ENCODE results near the gene COL23A1.
"Not testable (repeated sequence)": the region's sequence is repeated elsewhere in the genome, so short reads cannot be mapped to it uniquely, and the experiment has no call there.

Gene COL23A1

DNA sequence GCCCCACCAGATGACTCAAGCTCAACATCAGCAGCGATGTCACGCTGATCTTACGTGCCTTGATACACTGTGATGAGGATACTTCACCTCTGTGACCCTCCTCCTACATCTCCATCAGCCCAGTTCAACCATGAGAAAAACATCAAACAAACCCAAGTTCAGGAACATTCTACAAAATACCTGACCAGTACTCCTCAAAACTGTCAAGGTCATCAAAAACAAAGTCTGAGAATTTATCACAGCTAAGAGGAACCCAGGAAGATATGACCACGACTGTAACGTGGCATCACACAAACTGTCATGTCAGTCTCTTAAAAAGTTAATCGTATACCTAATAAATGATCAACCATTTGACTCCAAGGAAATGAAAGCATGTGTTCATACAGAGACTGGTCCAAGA is 90.8 kb downstream of the COL23A1 start:
- DNase-seq: no peak

DNA sequence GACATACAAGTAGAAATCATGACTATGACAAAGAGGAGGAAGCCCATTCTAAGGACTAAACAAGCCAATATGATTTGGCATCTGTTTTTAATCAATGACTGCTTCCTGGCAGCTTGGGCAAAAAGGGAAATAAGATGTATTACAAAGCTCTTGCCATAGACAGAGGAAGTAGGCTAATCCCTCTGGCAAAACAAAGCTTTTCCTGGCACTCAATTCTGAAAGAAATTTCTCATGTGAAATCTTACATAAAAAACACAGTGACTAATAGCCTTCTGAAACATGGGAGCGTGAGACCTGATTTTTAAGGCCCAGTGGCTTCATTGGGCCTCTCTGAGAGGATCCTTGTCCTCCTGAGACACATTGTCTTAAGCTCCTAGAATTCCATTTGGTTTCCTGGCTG is 93.6 kb downstream of the COL23A1 start:
- no peak for DNase-seq

DNA sequence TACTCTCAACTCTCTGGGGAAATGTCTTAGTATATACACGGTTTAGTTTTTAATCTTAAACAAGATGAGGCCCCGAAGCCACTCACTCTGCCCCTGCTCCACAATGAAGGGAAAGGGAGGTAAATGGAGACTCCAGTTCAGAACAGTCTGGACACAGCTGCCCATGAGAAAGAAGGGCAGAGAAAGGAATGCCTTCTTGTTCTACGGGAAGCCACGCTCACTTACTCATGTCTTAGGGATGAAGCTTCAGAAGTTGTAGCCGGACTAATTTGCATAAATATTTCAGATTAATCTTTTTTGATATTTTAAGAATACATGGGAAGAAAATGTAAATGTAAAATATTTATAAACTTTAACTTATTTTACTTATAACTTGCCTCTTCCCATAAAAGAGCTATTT is 94.0 kb downstream of the COL23A1 start:
- DNase-seq: no peak

DNA sequence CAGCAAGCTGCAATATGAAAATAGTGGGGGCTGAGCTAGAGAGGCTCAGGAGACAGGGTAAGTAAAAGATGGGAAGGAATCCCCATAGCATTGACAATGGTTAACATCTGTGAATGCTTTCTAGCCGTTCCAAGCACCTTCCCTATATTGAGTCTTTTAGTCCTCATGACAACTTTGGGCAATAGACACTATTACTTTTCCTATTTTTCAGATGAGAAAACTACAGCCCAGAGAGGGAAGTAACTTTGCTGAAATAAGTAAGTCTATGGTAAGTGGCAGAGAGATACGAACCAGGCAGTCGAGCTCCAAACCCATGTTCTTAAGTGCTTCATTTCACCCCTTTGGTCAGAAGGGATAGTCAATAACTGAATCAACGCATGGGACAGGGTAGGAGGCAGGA is 94.5 kb downstream of the COL23A1 start:
- no peak for DNase-seq

DNA sequence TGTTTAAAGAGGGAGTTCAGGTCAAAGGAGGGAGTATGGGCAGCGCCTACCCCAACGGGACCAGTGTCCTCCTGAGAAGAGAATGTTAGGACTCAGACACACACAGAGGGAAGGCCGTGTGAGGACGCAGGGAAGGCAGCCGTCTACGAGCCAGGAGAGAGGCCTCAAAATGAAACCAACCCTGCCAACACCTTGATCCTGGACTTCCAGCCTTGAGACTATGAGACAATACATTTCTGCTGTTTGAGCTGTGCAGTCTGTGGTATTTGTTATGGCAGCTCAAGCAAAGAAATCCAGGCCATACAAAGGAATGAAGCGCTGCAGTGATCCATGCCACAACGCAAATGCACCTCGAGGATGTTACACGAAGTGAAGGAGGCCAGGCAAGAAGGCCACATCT is 97.9 kb downstream of the COL23A1 start:
- no peak for DNase-seq

DNA sequence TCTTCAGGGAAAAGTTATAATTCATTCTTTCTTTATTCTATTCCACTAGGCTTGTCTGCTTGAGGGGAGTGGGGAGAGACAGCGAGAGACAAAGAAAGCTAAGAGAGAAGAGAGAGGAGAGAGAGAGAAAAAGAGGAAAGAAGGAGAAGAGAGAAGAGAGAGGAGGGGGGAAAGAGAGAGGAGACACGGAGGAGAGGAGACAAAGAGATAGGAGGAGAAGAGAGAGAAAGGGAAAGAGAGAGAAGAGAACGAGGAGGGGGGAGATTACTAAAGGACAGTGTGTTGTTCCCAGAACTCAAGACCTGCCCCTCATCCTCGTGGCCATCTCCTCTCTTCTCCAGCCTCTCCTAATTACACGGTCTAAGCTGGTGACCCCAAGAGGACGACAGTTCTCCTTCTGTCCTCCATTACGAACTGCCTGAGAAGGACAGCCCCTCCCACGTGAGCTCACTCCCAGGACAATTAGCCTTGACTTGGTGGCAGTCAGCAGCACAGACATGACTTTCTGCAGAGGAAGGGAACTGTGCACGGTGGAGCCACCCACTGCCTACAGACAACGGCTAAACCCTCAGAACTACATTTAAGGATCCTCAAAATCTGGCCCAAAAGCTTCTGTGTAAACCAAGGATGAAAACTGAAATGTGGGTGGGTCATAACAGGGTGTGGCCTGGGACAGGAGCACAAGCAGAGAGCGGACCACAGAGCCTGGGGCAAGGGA is 99.1 kb downstream of the COL23A1 start:
- DNase-seq: no peak

DNA sequence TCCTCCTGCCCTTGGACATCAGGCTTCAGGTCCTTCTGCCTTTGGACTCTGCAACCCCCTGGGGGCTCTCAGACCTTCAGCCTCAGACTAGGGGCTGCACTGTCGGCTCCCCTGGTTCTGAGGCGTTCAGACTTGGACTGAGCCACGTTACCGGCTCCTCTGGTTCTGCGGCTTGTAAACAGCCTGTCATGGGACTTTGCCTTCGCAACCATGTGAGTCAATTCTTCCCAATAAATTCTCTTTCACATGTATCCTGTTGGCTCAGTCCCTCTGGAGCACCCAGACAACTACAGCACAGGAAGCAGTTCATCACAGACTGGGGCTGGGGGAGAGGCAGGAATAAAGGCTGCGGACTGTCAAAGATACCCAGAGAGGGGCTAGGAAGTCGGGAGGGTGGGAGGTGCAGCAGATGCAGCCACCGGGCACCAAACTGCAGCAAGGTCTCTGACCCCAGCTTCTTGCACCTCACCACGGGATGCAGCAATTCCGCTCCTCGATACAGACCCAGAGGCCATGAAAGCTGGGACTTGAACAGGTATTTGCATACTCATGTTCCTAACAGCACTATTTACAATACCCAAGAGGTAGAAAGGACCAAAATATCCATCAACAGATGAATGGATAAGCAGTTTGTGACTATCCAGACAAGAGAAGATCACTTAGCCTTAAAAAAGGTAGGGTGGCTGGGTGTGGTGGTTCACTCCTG is 100.8 kb downstream of the COL23A1 start:
- DNase-seq: no peak

DNA sequence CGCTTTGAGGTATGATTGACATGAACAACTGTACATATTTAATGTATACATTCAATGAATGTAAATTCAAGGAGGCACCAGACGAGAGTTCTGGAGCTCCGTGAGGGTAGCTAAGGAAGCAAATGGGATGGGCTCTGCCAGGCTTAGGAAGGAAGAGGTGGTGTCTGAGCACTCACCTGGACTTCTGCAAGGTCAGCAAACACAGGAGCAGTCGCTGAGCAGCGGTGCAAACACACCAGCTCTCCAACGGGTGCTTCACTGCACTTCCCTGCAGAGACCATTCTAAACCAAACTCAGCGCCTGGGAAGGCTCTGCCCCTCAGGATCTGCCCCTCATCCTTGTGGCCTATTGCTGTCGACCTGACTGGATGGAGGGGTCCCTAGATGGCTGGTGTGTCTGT is 101.5 kb downstream of the COL23A1 start:
- no peak for DNase-seq

DNA sequence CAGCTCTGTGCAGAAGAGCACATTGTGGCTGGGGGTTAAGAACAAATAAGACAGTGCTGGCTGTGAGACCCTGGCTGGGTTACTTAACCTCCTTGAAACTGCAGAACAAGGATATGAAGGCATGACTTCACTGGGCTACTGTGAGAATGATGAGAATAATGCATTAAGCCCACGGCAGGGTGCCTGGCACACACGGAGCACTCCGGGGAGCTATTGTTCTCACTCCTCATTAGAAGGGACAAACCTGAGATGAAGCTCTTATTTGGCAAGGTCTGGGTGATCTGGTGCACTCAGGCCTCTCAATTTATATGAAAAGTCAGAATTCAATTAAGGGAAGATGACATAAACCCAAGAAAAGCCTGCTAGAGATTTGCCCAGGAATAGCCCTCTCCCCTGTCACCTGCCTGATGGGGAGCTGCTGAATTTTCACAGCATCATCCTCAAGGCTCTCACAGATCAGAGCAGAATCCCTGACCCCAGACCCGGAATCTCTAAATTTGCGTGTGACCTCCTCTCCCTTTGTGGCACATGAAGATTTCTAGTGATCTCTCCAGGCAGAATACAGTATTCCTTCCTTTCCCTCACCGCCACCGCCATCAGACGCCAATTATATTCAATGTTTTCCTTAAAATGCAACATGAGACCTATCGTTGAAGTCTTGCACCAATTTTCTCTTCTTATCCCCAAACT is 102.1 kb downstream of the COL23A1 start:
- DNase-seq: no peak

DNA sequence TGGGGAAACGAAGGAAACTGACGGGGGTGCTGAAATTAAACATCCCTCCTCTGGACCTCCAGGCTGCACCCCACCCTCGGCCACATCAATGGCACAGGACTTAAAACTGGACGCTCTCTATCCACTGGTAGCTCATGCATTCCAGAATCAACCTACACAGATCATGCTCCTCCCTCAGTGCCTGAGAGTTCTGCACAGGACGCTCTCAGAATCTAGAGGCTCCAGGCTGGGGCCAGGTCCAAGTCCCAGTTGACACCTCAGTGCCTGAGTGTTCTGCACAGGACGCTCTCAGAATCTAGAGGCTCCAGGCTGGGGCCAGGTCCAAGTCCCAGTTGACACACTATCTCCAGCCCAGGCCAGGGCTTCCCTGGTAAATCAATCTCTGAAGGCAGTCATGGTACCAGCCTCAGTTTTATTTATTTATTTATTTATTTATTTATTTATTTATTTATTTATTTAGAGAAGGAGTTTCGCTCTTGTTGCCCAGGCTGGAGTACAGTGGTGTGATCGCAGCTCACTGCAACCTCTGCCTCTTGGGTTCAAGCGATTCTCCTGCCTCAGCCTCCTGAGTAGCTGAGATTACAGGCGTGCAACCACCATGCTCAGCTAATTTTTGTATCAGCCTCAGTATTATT is 103.2 kb downstream of the COL23A1 start:
- DNase-seq: not testable (repeated sequence)

DNA sequence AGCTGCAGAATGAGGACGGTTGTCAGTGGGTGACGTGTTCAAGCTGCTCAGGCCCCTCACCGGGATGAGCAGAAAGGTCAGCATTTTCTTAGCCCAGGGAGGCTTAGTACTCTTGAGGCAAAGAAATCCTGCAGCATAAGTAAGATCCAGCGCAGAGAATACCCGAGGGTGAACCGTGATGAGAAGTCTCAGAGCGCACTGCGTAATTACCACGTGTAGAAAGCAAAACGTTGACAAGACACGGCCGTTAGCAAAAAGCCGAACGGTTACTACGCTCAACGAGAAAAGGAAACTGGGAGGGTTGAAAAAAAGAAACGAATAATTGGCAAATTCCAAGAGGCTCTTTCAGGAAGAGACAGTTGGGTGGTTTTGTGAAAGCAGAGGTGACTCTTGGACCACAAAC is 104.0 kb downstream of the COL23A1 start:
- DNase-seq: no peak

DNA sequence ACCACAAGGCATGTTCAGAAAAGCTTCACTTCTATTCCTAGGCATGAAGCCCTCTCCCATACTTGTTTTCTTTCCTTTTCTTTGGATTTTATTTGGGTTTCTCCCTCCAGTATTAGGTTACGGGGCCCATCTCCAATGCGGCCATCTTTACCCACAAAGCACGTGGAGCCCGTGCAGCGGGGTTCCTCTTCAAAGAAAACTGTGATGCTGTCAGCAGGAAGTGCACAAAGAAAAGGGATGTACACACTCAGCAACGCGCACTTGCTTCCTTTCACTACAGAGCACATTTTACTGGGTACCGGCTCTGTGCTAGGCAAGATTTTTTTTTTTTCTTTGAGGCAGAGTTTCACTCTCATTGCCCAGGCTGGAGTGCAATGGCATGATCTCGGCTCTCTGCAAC is 106.6 kb downstream of the COL23A1 start:
- peak; percentile 15 for DNase-seq

DNA sequence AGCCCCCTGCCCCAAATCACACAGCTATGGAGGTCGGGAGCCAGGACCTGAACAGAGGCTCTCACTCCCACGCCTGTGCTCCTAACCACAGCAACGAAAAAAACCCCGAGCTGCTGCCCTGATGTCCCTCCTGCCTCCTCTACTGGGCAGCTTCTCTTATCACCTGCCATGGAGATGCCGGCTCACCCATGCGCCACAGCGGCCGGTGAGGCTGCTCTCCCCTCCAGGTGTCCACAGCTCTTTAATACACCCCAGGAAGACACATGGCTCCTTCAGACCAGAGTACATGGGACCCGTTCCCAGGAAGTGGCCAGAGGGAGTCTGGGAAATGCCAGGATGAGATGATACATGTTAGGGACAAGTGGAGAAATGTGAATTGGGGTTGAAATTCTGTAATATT is 110.9 kb downstream of the COL23A1 start:
- DNase-seq: no peak

DNA sequence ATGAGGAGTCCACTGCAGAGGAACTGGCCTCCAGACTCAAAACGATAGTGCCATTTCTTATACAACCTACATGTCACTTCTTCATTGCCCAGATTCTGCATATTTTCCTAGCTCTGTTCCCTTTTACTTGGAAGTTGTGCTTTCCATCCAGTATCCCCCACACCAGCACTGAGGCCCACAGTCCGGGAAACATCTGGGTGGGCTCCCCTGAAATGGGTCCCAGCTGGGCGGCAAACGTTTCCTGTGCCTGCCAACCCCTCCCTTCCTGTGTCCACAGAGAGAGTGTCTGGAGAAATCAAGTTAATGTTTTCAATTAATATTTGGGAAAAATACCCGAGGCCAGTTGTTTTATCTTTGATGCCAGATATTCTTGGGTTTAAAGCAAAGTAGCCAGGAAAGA is 111.8 kb downstream of the COL23A1 start:
- DNase-seq: no peak

DNA sequence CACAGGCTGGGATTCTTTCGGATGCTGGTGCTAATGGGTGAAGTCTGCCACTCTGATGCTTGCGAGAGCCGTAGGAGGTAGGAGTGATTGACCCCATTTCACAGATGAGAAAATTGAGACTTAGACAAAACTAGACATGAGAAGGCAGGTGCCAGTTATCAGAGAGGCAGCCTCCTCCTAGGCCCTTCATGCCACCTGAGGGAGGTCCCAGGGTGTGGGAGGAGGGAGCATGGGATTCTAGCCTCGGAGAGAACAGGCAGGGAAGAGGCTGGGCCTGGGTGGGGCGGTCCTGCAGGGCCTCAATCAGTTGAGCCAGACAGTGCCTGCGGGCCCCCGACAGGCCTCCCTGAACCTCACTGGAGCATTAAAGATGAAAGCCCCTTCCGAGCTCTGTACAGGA is 112.4 kb downstream of the COL23A1 start:
- DNase-seq: no peak

DNA sequence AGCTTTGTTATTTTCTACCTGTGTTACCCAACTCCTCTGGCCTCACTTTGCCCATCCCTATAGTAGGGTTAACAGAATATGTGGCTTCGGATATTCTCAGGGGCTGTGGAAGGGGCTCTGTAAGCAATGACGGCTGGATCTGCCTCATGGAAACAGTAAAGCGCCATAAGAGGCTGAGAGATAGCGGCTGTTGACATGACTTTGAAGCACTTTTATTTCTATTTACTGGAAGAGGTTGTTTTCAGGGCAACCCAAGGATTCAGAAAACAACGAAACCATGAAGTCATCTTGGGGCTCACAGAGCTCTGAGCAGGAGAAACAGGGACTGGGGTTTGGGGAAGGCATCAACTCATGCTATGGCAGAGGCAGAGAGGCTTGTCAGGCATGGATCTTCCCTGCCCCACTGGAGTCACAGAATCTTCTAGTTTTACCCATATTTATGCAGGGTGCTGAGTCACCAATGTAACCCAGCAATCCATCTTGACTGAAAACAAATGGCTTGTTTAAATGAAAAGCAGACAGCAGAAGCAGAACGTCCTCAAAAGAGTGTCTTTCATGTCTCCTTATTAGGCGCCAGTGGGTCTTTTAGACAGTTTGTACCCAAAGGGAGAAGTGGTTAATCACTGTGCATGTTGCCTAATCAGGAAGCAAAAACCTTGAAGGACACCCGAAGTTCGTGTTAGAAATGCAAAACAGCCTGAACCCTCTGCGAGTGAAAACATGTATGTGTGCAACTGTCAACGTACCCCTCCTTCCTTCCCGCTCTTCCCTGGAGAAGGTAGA is 113.0 kb downstream of the COL23A1 start:
- DNase-seq: no peak

DNA sequence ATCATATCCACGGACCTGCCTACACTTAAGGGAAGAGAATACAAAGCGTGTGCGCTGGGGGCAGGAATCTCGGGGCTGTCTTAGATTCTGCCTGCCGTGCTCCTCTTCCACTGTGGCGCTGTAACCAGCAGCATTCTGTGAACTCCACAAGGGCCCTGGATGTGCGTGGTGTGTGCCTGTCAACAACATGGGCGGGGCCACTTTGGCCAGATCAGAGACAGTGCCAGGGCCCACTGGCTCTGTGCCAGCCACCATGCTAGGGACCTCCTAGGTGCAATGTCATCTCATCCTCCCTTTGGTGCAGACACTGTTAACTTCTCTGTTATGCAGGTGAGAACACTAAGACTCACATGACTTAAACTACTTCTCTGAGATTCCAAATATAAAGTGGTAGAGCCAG is 113.7 kb downstream of the COL23A1 start:
- no peak for DNase-seq

DNA sequence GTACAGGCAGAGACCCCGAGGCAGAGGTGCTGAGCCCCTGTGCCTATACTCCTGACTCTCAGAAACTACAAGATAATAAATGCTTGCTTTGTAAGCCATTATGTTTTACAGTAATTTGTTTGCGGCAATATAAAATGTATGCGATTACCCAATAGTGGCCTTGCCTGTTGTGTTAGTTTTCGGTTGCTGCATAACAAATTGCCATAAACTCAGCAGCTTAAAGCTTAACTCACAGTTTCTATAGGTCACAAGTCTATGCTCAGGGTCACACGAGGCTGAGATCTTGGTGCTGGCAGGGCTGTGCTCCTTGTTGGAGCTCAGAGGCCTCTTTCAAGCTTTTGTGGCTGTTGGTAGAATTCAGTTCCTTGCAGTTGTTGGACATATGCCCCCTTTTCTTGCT is 114.8 kb downstream of the COL23A1 start:
- no peak for DNase-seq

DNA sequence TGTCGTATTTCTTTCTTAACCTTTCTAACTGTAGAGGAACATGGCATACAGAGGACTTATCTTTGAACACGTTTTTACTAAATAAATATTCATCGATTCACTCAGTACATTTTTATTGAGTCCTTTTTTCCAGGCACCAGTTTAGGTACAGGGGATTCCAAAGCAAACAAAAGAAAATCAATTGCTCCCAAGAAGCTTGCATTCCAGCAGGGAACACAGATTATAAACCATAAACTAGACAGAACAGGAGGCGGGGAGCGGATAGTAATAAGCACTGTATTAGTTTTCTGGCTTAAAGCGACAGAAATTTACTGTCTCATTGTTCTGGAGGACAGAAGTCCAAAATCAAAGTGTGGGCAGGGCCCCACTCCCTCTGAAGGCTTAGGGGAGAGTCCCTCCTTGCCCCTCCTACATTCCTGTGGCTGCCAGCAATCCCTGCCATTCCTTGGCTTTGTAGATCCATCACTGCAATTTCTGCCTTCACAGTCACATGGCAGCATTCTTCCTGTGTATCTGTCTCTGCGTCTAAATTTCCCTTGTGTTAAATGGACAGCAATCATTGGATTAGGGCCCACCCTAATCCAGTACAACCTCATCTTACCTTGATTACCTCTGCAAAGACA is 115.5 kb downstream of the COL23A1 start:
- no peak for DNase-seq

DNA sequence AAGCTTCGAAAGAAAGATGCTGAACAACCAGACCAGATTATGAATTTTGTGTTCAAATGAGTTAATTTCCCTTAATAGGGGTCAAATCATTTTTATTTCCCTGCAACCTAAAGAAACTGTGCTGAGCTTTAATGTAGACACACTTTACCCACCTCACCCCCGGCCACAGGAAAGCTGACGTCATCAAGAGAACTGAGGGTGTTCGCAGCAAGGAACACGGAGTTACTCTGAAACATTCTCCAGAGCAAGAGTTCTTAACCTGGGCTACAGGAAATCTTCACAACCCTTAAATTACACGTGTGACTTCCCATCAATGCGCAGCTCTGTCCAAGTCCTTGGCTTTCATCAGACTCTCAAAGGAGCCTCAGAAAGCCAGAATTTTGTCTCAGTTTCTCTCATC is 116.3 kb downstream of the COL23A1 start:
- no peak for DNase-seq

DNA sequence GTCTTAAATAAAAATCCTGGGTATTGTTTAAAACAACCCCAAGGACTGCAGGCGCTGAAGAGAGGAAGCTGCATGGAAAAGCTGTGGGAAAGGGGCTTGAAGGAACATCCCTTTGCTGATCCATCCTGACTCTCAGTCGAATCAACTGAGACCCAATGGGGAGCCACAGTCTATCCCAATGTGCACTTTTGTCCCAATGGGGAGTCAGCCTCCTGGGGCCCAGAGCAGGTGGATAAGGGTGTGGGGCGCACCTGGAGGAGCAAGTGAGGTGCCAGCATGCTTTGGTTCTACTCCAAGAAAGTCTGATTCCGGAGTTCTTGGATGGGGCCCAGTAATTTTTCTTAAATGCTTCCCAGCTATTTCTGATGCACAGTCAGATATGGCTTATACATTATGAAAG is 118.1 kb downstream of the COL23A1 start:
- DNase-seq: no peak

DNA sequence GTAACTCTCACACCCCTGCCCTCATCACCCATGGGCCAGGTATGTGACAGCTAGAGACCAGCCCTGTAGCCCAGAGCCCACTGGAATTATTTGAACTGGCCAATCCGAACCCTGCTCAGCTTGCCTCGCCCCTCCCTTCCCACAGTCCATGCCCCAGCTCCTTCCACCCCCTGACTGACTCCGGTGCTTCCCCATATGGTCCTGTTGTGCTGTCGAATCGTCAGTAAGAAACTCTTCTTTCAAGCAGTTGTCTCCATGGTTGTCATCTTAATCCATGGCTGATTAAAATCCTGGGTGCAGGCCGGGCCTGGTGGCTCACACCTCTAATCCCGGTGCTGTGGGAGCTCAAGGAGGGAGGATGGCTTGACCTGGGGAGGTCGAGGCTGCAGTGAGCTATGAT is 118.5 kb downstream of the COL23A1 start:
- DNase-seq: no peak

DNA sequence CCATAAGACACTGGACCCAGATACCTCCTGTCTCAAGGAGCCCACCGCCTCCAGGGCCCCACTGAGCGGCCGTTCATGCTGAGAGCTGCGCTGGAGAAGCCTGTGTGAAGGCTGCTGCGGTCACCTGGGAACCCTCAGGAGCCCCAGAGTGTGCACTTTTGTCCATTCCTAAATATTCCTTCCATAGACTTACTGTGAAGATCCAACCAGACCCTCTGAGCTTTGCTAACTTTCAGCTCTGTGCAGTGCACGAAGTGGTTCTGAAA is 119.5 kb downstream of the COL23A1 start:
- no peak for DNase-seq
